ENCODE results near the gene AP5S1. TPM values are rescaled to one million over a fixed set of nuclear protein-coding genes. Genes with fewer than 3 reads are reported as not detected.

AP5S1 gene
- total and polyA plus RNA-seq, 11 donors = 9.5 to 18.6 (median 11.4) TPM

GRCh38 chr20:3783511-3784195 is 36.7 kb upstream of the AP5S1 start:
- peak in 1 of 5 donors; percentile 46 for DNase-seq
- H3K4me1 ChIP-seq = peaks cover 4 to 46% (median 36%) of the 10 kb centered on the region in 12 donors
- intact Hi-C loops (cut with DNase I) = loop anchor here in 5 of 10 donors (5.0 to 10.0 kb wide), 4 partner anchors 71 to 301 kb away; no protein-coding TSS in a partner anchor

GRCh38 chr20:3784216-3784853 is 36.0 kb upstream of the AP5S1 start:
- Histone ChIP-seq H3K27ac (peak overlapping the region in 4 of 12 donors; percentile 6 to 87 (median 54)), H3K4me1 (peaks cover 4 to 48% (median 36%) of the 10 kb centered on the region in 12 donors), H3K36me3 (peaks cover 0 to 18% (median 4%) of the 10 kb centered on the region in 9 donors), H3K4me3 (peak overlapping the region in 7 of 12 donors; percentile 64 to 81 (median 73)), H3K27me3 (no peaks in the 10 kb centered on the region), H3K9me3 (no peaks in the 10 kb centered on the region)
- DNase-seq = peak in 2 of 5 donors; percentile 23 to 58
- no peak for TF ChIP-seq CTCF (IDR thresholded peaks at IDR 0.05)
- no peak for TF ChIP-seq POLR2A (IDR thresholded peaks at IDR 0.05)
- WGBS, 4 donors = 64 to 83% (median 74%) methylated on average over 16 to 17 of the region's 17 CpGs
- no peak for ATAC-seq
- intact Hi-C loops (cut with DNase I) = loop anchor here in 5 of 10 donors (5.0 to 10.0 kb wide), 4 partner anchors 70 to 300 kb away; no protein-coding TSS in a partner anchor

More at GRCh38 chr20:3783511-3784195, 36.7 kb upstream of the AP5S1 start:
- Histone ChIP-seq H3K4me3 (no peak overlapping the region), H3K27me3 (peaks cover 0 to 5% (median 0%) of the 10 kb centered on the region in 9 donors), H3K36me3 (peaks cover 0 to 18% (median 4%) of the 10 kb centered on the region in 9 donors), H3K9me3 (no peaks in the 10 kb centered on the region), H3K27ac (peak overlapping the region in 2 of 12 donors; percentile 6 to 28)
- 64 to 80% (median 67%) methylated on average over 10 of the region's 10 CpGs for WGBS, 4 donors
- no peak for ATAC-seq
- TF ChIP-seq CTCF (IDR thresholded peaks at IDR 0.05) (no peak), POLR2A (IDR thresholded peaks at IDR 0.05) (no peak)

GRCh38 chr20:3784863-3785239 is 35.5 kb upstream of the AP5S1 start:
- Histone ChIP-seq H3K4me1 (peaks cover 4 to 48% (median 36%) of the 10 kb centered on the region in 12 donors), H3K27ac (peak overlapping the region in 5 of 12 donors; percentile 6 to 92 (median 81))
- 68 to 80% (median 78%) methylated on average over 6 of the region's 6 CpGs for WGBS, 4 donors

More at GRCh38 chr20:3784863-3785239, 35.5 kb upstream of the AP5S1 start:
- Histone ChIP-seq H3K9me3 (no peaks in the 10 kb centered on the region), H3K36me3 (peaks cover 0 to 18% (median 4%) of the 10 kb centered on the region in 9 donors), H3K4me3 (peak overlapping the region in 10 of 12 donors; percentile 46 to 81 (median 68)), H3K27me3 (no peaks in the 10 kb centered on the region)
- intact Hi-C loops (cut with DNase I) = loop anchor here in 6 of 10 donors (5.0 to 10.0 kb wide), 7 partner anchors 62 to 300 kb away; partner anchors contain the start of gene MAVS (in 1 of the 6)
- ATAC-seq = no peak
- no peak for DNase-seq
- TF ChIP-seq POLR2A (IDR thresholded peaks at IDR 0.05) = no peak
- no peak for TF ChIP-seq CTCF (IDR thresholded peaks at IDR 0.05)

Data from heart left ventricle (tissue), 16 donors.